Uterus (tissue), 4 donors: Measurements from ENCODE around the gene CEP78. TPM values are rescaled to one million over a fixed set of nuclear protein-coding genes. Genes with fewer than 3 reads are reported as not detected.

ENCODE experiments used
- DNase-seq, 2 donors: peaks; one replicate each; pipeline ENCODE4 v3.0.0-alpha.2; 2019 to 2020
- H3K27ac ChIP-seq, 2 donors: fragments of 200-600 bp; sonication (generic); 1 replicate in 1 of 2; 2 replicates in 1 of 2; pipeline ENCODE4 v1.5.1; 2016 to 2018
- H3K27me3 ChIP-seq, 2 donors: fragments of 200-600 bp; sonication (generic); one replicate each; pipeline ENCODE4 v1.5.1; 2018 to 2019; ENCODE audit warnings: control low read depth in 1 of 2
- H3K36me3 ChIP-seq, 2 donors: fragments of 200-600 bp; sonication (generic); one replicate each; pipeline ENCODE4 v1.5.1; 2019; ENCODE audit warnings: control low read depth in 1 of 2
- H3K4me1 ChIP-seq, 2 donors: fragments of 200-600 bp; sonication (generic); one replicate each; pipeline ENCODE4 v1.5.1; 2018 to 2019; ENCODE audit warnings: control low read depth in 1 of 2
- H3K4me3 ChIP-seq, 2 donors: fragments of 200-600 bp; sonication (generic); 1 replicate in 1 of 2; 2 replicates in 1 of 2; pipeline ENCODE4 v1.5.1; 2018 to 2019; ENCODE audit warnings: mild to moderate bottlenecking in 1 of 2
- H3K9me3 ChIP-seq, 2 donors: fragments of 200-600 bp; sonication (generic); one replicate each; pipeline ENCODE4 v1.5.1; 2019; ENCODE audit warnings: control low read depth in 1 of 2
- POLR2A ChIP-seq, 2 donors: fragments of 450-650 bp; IDR thresholded peaks; one replicate each; pipeline ENCODE4 v1.6.1; 2016; ENCODE audit warnings: antibody characterized with exemption in 2 of 2, mild to moderate bottlenecking in 1 of 2, moderate library complexity in 1 of 2
- intact Hi-C: fragments of 100-400 bp; cut with DNase I; formaldehyde crosslinking; loops from one replicate; pipeline ENCODE4 v1.15.1; 2023; ENCODE audit warnings: low total_unique reads
- total RNA-seq, 4 donors: library from RNA; depleted of rRNA in 3 of 4; stranded (reverse); fragments of >200 nt in 3 of 4; gene quantifications; one replicate each; pipeline versions ENCODE4 v1.1.0 to v1.2.4, GENCODE V29; 2014 to 2023
- TF ChIP-seq, protein P1 (sequence below), 4 experiments: fragments of 200-600 bp in 2 of 4; fragments of 450-650 bp in 2 of 4; sonication (generic) in 2 of 4; IDR thresholded peaks; one replicate each; pipeline ENCODE4 v1.5.1; 2016 to 2019; ENCODE audit warnings: antibody characterized with exemption in 4 of 4, mild to moderate bottlenecking in 2 of 4, moderate library complexity in 1 of 4
- donor health status: DM: yes; HTN: yes; CAD: no.

Gene CEP78
- total RNA-seq, 4 donors from 2014 or later: 8.7 to 59.3 (median 26.7) TPM

DNA sequence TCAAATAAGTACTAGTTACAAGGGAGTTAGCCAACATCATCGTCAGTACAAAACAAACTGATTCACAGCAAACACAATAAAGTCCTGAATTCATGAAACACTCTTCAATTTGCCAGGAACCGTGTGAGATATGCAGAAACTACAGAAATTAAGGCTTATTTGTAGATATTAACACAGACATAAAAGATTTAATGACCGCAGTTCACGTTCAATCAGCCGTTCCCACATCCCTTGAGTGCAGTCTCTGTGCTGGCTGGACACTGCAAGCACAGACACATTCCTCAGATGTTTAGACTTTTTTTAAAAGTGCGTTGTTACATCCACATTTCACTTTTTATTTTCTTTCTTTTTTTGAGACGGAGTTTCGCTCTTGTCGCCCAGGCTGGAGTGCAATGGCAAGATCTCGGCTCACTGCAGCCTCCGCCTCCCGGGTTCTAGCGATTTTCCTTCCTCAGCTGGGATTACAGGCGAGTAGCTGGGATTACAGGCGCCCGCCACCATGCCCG, 566 bp upstream of the CEP78 start:
- Histone ChIP-seq H3K9me3 (no peaks in the 10 kb centered on the region), H3K27ac (peak overlapping the region; percentile 85 to 86), H3K36me3 (no peaks in the 10 kb centered on the region), H3K4me3 (peak overlapping the region; percentile 74 to 83), H3K27me3 (no peaks in the 10 kb centered on the region), H3K4me1 (no peaks in the 10 kb centered on the region)
- TF ChIP-seq, protein P1, sequence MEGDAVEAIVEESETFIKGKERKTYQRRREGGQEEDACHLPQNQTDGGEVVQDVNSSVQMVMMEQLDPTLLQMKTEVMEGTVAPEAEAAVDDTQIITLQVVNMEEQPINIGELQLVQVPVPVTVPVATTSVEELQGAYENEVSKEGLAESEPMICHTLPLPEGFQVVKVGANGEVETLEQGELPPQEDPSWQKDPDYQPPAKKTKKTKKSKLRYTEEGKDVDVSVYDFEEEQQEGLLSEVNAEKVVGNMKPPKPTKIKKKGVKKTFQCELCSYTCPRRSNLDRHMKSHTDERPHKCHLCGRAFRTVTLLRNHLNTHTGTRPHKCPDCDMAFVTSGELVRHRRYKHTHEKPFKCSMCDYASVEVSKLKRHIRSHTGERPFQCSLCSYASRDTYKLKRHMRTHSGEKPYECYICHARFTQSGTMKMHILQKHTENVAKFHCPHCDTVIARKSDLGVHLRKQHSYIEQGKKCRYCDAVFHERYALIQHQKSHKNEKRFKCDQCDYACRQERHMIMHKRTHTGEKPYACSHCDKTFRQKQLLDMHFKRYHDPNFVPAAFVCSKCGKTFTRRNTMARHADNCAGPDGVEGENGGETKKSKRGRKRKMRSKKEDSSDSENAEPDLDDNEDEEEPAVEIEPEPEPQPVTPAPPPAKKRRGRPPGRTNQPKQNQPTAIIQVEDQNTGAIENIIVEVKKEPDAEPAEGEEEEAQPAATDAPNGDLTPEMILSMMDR (IDR thresholded peaks at IDR 0.05): no peak
- no peak for TF ChIP-seq POLR2A (IDR thresholded peaks at IDR 0.05)
- DNase-seq: no peak
- intact Hi-C loops: no loop called here

DNA sequence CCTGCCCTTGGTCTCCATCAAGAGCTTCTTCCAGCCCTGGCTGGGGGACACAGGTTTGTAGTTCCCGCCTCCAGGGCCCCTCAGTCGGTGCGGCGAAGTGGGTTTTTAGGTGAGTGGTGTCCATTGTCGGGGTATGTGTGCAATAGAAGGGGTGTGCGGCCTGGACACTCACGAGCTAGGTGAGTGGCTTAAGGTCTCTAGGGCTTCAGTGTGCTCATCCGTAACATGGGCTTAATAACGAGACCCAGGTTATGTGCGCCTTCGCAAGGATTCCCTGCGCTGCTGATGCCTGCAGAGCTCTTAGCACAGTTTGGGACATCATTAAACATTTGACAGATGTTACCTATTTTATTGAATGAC, 656 bp downstream of the CEP78 start:
- Histone ChIP-seq H3K9me3 (no peaks in the 10 kb centered on the region), H3K36me3 (no peaks in the 10 kb centered on the region), H3K4me3 (peak overlapping the region; percentile 74 to 83), H3K27ac (peak overlapping the region; percentile 85 to 86), H3K27me3 (no peaks in the 10 kb centered on the region), H3K4me1 (no peaks in the 10 kb centered on the region)
- intact Hi-C loops: no loop called here
- peak in 1 of 2 donors; percentile 18 for DNase-seq
- TF ChIP-seq, protein P1 (IDR thresholded peaks at IDR 0.05): no peak

DNA sequence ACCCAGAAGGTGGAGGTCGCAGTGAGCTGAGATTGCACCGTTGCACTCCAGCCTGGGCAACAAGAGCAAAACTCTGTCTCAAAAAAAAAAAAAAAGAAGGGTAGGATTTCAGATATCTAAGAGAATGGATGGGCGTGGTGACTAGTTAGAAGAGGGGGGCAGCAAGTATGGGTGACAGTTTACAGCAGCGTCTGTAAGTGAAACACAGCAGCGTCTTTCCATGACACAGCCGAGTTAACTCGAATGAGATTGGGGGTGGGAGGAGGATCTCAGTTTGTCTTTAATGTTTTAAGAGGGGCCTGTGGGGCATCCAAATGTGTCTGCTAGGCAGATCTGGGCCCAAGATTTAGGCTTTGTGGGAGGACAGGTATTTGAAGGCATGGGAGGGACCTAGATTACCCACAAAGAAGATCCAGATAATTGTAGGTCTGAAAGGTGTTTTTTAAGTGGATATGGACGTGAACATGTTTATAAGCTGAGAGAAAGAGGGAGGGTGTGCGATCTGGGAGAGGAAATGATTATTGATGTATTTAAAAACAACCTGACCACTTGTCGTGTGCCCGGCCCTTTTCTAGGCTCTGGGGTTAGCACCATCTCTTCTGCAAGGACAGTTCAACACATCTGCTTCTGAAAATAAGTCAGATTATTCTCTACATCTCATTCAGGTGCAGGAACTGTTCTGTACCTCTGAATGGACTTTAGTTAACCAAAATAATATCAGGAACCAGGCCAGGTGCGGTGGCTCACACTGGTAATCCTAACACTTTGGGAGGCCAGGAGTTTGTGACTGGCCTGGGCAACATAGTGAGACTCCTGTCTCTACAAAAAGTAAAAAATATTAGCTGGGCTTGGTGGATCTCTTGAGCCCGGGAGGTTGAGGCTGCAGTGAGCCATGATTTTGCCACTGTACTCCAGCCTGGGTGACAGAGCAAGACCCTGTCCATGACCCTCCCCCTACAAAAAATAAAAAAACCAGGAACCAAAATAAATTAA, 2.5 kb downstream of the CEP78 start:
- intact Hi-C loops: no loop called here
- Histone ChIP-seq H3K27ac (no peak overlapping the region), H3K9me3 (no peaks in the 10 kb centered on the region), H3K36me3 (no peaks in the 10 kb centered on the region), H3K4me1 (no peaks in the 10 kb centered on the region), H3K4me3 (no peak overlapping the region), H3K27me3 (no peaks in the 10 kb centered on the region)
- TF ChIP-seq, protein P1 (IDR thresholded peaks at IDR 0.05): no peak
- no peak for TF ChIP-seq POLR2A (IDR thresholded peaks at IDR 0.05)
- DNase-seq: no peak

DNA sequence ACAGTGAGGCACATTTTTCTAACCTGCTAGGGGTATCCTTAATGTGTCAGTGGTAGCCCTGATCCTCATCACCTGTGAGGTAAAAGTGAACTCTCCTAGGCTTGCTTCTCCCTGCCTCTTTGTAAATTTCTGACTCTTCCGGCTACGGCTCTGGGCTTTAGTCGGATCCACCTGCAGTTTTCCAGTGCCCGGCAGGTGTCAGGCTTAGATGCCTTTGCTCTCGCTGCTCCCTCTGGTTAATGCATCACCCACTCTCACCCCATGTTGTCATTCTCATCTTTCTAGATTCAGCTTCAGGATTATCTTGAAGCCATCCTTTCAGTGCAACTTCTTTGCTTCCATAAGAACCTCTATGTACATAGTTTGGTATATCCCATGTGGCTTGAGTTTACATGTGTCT, 3.6 kb downstream of the CEP78 start:
- TF ChIP-seq POLR2A (IDR thresholded peaks at IDR 0.05): no peak
- TF ChIP-seq, protein P1 (IDR thresholded peaks at IDR 0.05): peak in 1 of 4 experiments; percentile 21
- no peak overlapping the region for H3K4me3 ChIP-seq
- intact Hi-C loops: no loop called here
- no peak overlapping the region for H3K27ac ChIP-seq
- H3K4me1 ChIP-seq: no peaks in the 10 kb centered on the region
- DNase-seq: no peak
- no peaks in the 10 kb centered on the region for H3K27me3 ChIP-seq
- no peaks in the 10 kb centered on the region for H3K9me3 ChIP-seq
- H3K36me3 ChIP-seq: no peaks in the 10 kb centered on the region

DNA sequence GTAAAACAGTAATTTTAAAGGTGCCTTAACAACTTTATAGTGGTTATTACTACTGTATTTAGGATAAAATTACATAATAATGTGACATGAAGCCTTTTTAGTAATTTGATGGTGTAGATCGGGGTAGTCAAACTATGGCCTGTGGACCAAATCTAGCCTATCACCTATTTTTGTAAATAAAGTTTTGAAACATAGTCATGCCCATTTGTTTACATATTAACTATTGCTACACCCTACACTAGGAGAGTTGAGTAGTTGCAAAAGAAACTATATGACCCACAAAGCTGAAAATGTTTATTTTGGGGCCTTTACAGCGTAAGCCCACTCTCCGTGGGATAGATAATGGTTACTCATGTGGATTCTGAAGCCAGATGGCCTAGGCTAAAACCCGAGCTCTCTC, 6.2 kb downstream of the CEP78 start:
- Histone ChIP-seq H3K27me3 (no peaks in the 10 kb centered on the region), H3K9me3 (no peaks in the 10 kb centered on the region), H3K36me3 (no peaks in the 10 kb centered on the region), H3K4me3 (no peak overlapping the region), H3K27ac (no peak overlapping the region), H3K4me1 (no peaks in the 10 kb centered on the region)
- no peak for DNase-seq
- intact Hi-C loops: no loop called here
- TF ChIP-seq, protein P1 (IDR thresholded peaks at IDR 0.05): no peak
